ENCODE data around the gene NBAS. TPM values are rescaled to one million over a fixed set of nuclear protein-coding genes. Genes with fewer than 3 reads are reported as not detected.

Gene NBAS
- total RNA-seq, 1 experiment from 2014 or later = 28.9 TPM

- no peaks in the 10 kb centered on the region for H3K4me1 ChIP-seq (replicated peaks; ENCODE audit: insufficient read depth)
- intact Hi-C loops (cut with micrococcal nuclease; ENCODE audit: unreplicated experiment) = no loop called here
- no peak overlapping the region for H3K4me2 ChIP-seq
- DNase-seq = no peak
- H3K27ac ChIP-seq = no peak overlapping the region
- no TSS peak for BruUV-seq (replicated peaks)
- no peaks in the 10 kb centered on the region for H3K79me2 ChIP-seq (ENCODE audit: low read depth)
- H3F3A ChIP-seq (ENCODE audit: insufficient read depth, low read depth) = no peaks in the 10 kb centered on the region
- TF ChIP-seq, protein P1, sequence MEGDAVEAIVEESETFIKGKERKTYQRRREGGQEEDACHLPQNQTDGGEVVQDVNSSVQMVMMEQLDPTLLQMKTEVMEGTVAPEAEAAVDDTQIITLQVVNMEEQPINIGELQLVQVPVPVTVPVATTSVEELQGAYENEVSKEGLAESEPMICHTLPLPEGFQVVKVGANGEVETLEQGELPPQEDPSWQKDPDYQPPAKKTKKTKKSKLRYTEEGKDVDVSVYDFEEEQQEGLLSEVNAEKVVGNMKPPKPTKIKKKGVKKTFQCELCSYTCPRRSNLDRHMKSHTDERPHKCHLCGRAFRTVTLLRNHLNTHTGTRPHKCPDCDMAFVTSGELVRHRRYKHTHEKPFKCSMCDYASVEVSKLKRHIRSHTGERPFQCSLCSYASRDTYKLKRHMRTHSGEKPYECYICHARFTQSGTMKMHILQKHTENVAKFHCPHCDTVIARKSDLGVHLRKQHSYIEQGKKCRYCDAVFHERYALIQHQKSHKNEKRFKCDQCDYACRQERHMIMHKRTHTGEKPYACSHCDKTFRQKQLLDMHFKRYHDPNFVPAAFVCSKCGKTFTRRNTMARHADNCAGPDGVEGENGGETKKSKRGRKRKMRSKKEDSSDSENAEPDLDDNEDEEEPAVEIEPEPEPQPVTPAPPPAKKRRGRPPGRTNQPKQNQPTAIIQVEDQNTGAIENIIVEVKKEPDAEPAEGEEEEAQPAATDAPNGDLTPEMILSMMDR (conservative IDR thresholded peaks at IDR 0.05) = no peak
- no peak for TF ChIP-seq EZH2 (IDR thresholded peaks at IDR 0.05; ENCODE audit: low read depth)
- no peaks in the 10 kb centered on the region for H3K27me3 ChIP-seq (ENCODE audit: insufficient read depth, low read depth)
- H3K9me3 ChIP-seq (ENCODE audit: insufficient read depth, low read depth) = no peaks in the 10 kb centered on the region
- H3K9me2 ChIP-seq (ENCODE audit: insufficient read depth) = no peaks in the 10 kb centered on the region
- POLR2A ChIA-PET (ENCODE audit: unreplicated experiment) = no interaction called here
- no peak overlapping the region for H3K4me3 ChIP-seq
- H2AFZ ChIP-seq = no peak overlapping the region
- no peaks in the 10 kb centered on the region for H4K20me1 ChIP-seq (ENCODE audit: insufficient read depth)
- no peaks in the 10 kb centered on the region for H3K36me3 ChIP-seq (ENCODE audit: low read depth)
- CTCF ChIA-PET = no interaction called here
Observed at GRCh38 chr2:15174567-15174966, 386.6 kb downstream of the NBAS start.

DNA sequence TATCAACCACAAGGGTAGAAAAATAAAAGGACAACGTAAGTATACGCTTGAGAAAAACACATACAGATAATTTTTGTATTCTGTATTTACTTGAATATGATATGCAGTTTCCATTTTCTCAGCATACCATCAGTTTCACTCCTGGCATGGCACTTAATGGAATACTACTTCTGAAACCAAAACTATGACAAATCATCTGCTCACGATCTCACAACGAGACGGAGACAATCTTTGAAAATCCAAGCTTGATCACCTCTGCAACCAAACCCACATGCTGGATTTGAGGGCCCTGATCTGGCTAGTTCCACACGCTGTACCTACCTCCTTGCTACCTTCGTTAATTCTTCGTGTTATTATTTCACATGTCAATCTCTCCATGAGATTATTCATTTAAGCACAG, 387.6 kb downstream of the NBAS start:
- H3K4me3 ChIP-seq = no peak overlapping the region
- TF ChIP-seq, protein P1 (conservative IDR thresholded peaks at IDR 0.05) = no peak
- no peak for TF ChIP-seq EZH2 (IDR thresholded peaks at IDR 0.05; ENCODE audit: low read depth)
- H3K27ac ChIP-seq = no peak overlapping the region
- H3K9me3 ChIP-seq (ENCODE audit: insufficient read depth, low read depth) = no peaks in the 10 kb centered on the region
- no peaks in the 10 kb centered on the region for H4K20me1 ChIP-seq (ENCODE audit: insufficient read depth)
- POLR2A ChIA-PET (ENCODE audit: unreplicated experiment) = interaction anchor here (0.7 kb wide), 1 partner anchor 1518 kb away, joined by 3 read pairs; no protein-coding TSS in a partner anchor
- no peak for DNase-seq
- CTCF ChIA-PET = no interaction called here
- H3F3A ChIP-seq (ENCODE audit: insufficient read depth, low read depth) = no peaks in the 10 kb centered on the region
- intact Hi-C loops (cut with micrococcal nuclease; ENCODE audit: unreplicated experiment) = no loop called here
- H3K4me2 ChIP-seq = no peak overlapping the region
- no peaks in the 10 kb centered on the region for H3K36me3 ChIP-seq (ENCODE audit: low read depth)
- H2AFZ ChIP-seq = no peak overlapping the region
- H3K4me1 ChIP-seq (replicated peaks; ENCODE audit: insufficient read depth) = no peaks in the 10 kb centered on the region
- H3K9me2 ChIP-seq (ENCODE audit: insufficient read depth) = no peaks in the 10 kb centered on the region
- H3K79me2 ChIP-seq (ENCODE audit: low read depth) = no peaks in the 10 kb centered on the region
- no peaks in the 10 kb centered on the region for H3K27me3 ChIP-seq (ENCODE audit: insufficient read depth, low read depth)
- BruUV-seq (replicated peaks) = no TSS peak

GRCh38 chr2:15172825-15173224, 388.3 kb downstream of the NBAS start:
- BruUV-seq (replicated peaks) = no TSS peak
- H3F3A ChIP-seq (ENCODE audit: insufficient read depth, low read depth) = no peaks in the 10 kb centered on the region
- no peak overlapping the region for H3K27ac ChIP-seq
- no peak for DNase-seq
- H4K20me1 ChIP-seq (ENCODE audit: insufficient read depth) = no peaks in the 10 kb centered on the region
- intact Hi-C loops (cut with micrococcal nuclease; ENCODE audit: unreplicated experiment) = no loop called here
- no peak overlapping the region for H3K4me2 ChIP-seq
- no peak overlapping the region for H2AFZ ChIP-seq
- no peak overlapping the region for H3K4me3 ChIP-seq
- no peaks in the 10 kb centered on the region for H3K27me3 ChIP-seq (ENCODE audit: insufficient read depth, low read depth)
- no peaks in the 10 kb centered on the region for H3K79me2 ChIP-seq (ENCODE audit: low read depth)
- H3K4me1 ChIP-seq (replicated peaks; ENCODE audit: insufficient read depth) = no peaks in the 10 kb centered on the region
- ChIA-PET CTCF (no interaction called here), POLR2A (ENCODE audit: unreplicated experiment) (interaction anchor here (0.7 kb wide), 1 partner anchor 1518 kb away, joined by 3 read pairs; no protein-coding TSS in a partner anchor)
- H3K9me2 ChIP-seq (ENCODE audit: insufficient read depth) = no peaks in the 10 kb centered on the region
- TF ChIP-seq EZH2 (IDR thresholded peaks at IDR 0.05; ENCODE audit: low read depth) = no peak
- TF ChIP-seq, protein P1 (conservative IDR thresholded peaks at IDR 0.05) = no peak
- H3K9me3 ChIP-seq (ENCODE audit: insufficient read depth, low read depth) = no peaks in the 10 kb centered on the region
- H3K36me3 ChIP-seq (ENCODE audit: low read depth) = no peaks in the 10 kb centered on the region
